NCI-H2171 (cell line): ENCODE data around the gene INPP5F.

Source experiments
- DNase-seq: peaks from one replicate; lab custom pipeline; 2025; lab: John Stamatoyannopoulos, UW

INPP5F gene, protein sequence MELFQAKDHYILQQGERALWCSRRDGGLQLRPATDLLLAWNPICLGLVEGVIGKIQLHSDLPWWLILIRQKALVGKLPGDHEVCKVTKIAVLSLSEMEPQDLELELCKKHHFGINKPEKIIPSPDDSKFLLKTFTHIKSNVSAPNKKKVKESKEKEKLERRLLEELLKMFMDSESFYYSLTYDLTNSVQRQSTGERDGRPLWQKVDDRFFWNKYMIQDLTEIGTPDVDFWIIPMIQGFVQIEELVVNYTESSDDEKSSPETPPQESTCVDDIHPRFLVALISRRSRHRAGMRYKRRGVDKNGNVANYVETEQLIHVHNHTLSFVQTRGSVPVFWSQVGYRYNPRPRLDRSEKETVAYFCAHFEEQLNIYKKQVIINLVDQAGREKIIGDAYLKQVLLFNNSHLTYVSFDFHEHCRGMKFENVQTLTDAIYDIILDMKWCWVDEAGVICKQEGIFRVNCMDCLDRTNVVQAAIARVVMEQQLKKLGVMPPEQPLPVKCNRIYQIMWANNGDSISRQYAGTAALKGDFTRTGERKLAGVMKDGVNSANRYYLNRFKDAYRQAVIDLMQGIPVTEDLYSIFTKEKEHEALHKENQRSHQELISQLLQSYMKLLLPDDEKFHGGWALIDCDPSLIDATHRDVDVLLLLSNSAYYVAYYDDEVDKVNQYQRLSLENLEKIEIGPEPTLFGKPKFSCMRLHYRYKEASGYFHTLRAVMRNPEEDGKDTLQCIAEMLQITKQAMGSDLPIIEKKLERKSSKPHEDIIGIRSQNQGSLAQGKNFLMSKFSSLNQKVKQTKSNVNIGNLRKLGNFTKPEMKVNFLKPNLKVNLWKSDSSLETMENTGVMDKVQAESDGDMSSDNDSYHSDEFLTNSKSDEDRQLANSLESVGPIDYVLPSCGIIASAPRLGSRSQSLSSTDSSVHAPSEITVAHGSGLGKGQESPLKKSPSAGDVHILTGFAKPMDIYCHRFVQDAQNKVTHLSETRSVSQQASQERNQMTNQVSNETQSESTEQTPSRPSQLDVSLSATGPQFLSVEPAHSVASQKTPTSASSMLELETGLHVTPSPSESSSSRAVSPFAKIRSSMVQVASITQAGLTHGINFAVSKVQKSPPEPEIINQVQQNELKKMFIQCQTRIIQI

DNA sequence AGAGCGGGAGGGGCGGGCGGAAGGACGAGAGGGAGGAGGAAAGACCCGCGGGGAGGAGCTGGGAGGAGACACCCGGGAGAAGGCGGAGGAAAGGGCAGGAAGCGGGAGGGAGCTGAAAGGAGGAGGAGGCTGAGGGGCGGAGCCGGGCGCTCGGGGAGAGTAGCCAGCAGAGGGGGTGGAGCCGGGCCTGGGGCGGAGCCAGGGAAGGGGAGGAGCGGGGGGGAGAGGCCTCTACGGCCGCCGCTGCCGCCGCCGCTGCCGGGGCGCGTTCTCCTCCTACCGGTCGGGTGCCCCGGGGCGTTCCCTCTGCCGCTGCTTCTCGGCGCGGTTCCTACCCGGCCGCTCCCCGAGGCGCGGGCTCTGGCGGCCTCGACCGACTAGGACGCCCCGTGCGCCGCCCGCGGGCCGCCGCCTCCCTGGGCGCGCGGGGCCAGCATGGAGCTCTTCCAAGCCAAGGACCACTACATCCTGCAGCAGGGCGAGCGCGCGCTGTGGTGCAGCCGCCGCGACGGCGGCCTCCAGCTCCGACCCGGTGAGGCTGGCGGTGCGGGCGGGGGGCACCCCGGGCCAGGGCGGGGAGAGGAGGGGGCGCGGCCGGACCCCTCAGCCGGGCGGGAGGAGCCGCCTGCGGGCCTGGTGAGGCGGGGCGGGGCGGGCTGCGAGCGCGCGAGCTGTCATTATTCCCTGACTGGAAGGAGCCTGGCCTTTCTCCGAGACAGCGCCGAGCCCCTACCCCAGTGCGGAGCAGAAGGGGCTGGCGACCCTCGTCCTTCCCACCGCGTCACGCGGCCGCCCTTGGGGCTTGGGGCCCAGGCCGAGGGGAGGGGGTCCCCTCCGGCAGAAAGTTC lies at the start of gene INPP5F:
Gene INPP5F (plus strand): TSS at position 223 of the 848 bp plus-strand sequence. CDS start 213 bp downstream, at position 436.
- DNase-seq: peak; percentile 89

DNA sequence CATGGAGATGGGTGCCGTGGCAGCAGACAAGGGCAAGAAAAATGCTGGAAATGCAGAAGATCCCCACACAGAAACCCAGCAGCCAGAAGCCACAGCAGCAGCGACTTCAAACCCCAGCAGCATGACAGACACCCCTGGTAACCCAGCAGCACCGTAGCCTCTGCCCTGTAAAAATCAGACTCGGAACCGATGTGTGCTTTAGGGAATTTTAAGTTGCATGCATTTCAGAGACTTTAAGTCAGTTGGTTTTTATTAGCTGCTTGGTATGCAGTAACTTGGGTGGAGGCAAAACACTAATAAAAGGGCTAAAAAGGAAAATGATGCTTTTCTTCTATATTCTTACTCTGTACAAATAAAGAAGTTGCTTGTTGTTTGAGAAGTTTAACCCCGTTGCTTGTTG lies 48.7 kb upstream of the INPP5F start:
- no peak for DNase-seq

DNA sequence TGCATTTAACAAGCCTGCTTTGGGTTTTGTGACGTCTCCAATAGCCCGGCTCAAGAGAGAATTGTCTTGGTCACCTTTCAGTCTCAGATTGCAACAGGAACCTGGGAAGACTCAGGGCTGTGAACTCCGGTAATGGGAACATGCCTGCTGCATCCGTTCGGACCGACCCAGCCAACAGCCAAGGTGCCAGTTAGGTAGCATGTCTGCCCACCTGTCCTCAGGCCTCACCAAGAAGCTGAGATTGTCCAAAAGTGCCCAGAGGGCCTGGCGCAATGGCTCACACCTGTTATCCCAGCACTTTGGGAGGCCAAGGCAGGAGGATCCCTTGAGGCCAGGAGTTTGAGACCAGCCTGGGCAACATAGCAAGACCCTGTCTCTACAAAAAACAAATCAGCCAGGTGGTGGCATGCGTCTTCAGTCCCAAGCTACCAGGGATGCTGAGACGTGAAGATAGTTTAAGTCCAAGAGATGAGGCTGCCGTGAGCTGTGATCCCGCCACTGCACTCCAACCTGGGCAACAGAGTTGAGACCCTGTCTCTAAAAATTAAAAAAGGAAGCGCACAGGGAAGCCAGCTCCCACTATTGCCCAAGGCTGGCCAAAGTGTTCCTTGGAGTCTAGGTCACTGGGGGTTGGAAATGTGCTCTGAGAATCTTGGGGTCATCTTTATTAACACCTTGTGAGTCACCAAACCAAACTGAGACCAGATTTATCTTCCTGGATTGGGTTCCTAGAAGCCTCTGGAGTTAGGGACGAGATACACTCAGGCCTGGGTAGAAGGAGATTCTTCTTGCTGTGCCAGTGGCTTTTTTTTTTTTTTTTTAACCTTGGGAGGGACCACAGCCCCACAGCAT lies 47.7 kb upstream of the INPP5F start:
- DNase-seq: no peak

DNA sequence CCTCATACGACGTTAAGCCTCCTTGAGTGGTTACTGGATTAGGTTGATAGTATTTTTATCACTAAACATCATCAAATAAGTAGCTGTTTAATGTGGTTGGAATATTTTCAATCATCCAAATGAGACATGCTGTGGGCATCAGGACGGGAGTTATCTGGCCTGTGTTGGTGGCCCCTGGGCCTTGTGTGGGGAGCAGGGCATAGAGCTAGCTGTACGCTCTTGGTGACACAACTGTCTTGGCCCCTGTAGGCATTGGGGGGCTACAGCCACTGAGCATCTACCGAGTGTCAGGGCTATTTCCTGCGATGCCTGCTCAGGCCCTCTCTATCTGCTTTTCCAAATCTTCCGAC lies 46.4 kb upstream of the INPP5F start:
- DNase-seq: no peak

- no peak for DNase-seq
These were observed 45.8 kb upstream of the INPP5F start for GRCh38 chr10:119680050-119680449.

- no peak for DNase-seq
These were observed 45.2 kb upstream of the INPP5F start for GRCh38 chr10:119680650-119681081.

DNA sequence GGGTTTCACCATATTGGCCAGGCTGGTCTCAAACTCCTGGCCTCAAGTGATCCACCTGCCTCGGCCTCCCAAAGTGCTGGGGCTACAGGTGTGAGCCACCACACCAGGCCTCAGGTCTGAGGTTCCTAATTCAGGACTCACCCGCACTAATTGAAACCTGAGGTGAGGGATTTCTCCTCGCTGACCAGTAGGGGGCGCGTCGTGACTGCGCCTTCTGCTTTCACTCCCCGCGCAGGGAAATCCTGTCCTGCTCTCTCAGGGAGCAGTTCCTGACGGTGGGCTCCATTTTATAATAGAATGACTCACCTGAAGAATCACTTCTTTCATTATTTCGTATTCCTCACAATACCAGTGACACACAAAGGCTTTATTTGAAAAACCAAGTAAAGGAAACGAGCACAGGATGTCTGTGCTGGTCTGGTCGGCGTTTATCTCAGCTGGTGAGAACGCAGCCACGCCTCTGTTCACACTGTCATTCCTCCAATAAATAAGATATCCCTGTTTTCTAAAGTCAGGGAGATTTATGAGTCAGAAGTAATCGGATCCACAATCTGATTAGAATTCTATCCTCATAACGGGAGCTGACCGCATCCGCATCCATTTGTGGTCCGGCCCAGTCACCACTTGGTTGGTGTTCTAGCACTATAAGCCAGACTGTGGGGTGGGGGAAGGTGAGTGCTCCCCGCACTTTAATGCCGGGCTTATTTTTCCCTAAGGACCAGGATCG lies 39.2 kb upstream of the INPP5F start:
- DNase-seq: peak; percentile 42

GRCh38 chr10:119687192-119688032 lies 38.4 kb upstream of the INPP5F start:
- no peak for DNase-seq

- DNase-seq: no peak
These were observed 37.8 kb upstream of the INPP5F start for GRCh38 chr10:119688033-119688508.

- no peak for DNase-seq
These were observed 36.8 kb upstream of the INPP5F start for GRCh38 chr10:119689016-119689580.

- no peak for DNase-seq
These were observed 34.1 kb upstream of the INPP5F start for GRCh38 chr10:119691726-119692125.

- no peak for DNase-seq
These were observed 32.4 kb upstream of the INPP5F start for GRCh38 chr10:119693262-119693957.

DNA sequence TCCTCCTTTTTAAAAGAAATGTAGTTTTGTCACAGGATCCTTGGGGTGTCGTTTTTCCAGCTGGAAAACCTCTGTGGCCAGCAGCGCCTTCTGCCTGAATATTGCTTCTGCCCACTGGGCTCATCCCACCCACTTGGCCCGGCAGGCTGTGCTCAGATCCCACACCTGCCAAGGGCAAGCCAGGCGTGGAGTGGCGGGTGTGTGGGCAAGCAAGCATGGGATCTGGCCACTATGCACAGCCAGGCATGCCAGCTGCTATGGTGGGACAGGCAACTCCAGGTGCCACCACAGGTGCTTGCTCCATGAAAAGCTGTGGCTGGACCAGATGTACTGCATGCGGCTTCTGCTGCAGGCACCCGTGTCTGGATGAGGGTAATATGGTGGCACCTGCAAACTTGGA lies 31.2 kb upstream of the INPP5F start:
- DNase-seq: no peak

DNA sequence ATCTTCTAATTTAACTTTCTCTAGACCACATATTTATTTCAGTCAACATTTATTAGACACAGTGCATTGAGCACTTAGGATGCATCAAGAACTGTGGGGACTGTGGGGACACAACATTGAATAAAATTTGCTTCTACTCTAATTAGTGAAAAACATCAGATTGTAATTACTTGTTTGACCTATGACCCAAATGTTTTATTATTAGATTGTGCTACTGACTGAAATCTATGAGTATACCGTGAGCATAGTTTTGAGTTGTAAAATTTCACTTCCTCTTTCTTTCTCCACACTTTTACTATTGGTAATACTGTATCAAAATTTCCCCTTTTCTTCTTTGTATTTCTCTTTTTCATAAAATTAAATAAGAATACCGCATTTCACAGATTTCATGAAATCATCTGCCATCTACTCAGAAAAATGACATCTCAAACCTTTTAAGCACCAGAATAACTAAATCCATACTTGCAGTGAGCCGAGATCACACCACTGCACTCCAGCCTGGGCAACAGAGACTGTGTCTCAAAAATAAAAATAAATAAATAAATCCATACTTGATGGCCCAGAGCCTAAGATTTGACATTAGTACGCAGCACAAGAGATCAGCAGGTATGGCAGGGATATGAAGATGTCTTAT lies 25.4 kb upstream of the INPP5F start:
- DNase-seq: no peak

DNA sequence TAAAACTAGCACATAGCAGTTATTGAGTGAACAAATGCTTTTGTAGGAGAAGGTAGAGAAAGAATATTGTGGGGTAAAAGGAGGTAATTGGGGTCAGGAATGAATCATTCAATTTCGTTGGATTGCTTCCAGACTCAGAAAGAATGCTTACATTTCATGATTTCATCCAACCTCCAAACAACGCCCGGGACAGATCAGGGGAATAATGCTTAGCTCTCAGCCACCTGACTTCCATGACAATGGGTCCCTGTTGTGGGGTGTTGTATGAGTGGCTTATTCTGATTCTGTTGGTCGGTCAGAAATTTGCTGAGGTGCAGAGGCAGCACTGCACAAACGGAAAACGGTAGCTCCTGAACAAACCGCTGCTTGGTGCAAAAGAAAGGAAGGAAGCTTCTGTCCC lies 24.0 kb upstream of the INPP5F start:
- no peak for DNase-seq

DNA sequence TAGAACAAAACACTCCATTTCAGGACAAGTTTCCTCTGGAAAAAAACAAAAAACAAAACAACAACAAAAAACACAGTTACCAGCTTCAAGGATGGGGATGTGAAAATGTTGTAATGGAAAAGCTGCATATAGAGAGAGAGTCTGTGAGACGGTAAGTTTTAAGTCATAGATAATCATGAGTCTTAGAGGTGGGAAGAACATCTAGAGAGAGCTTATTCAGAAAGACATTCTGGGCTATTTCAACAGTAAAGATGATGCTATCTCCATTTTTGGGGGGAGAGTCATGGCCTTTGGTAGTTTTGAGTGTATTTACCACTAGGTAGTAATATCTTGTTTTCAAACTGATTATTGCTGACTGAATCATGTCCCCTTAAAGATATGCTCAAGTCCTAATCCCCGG lies 23.3 kb upstream of the INPP5F start:
- no peak for DNase-seq

GRCh38 chr10:119703903-119704508 lies 21.8 kb upstream of the INPP5F start:
- DNase-seq: no peak
